SH-SY5Y (cell line): ENCODE measurements around the gene FNIP2.

Experiments
- GATA2 ChIP-seq: IDR thresholded peaks from 2 replicates; pipeline ENCODE4 v1.6.1; 2011; ENCODE audit warnings: mild to moderate bottlenecking, low read depth, low read length
- GATA3 ChIP-seq: IDR thresholded peaks from 2 replicates; pipeline ENCODE4 v1.6.1; 2011; ENCODE audit warnings: low read depth, mild to moderate bottlenecking, low read length, moderate library complexity

DNA sequence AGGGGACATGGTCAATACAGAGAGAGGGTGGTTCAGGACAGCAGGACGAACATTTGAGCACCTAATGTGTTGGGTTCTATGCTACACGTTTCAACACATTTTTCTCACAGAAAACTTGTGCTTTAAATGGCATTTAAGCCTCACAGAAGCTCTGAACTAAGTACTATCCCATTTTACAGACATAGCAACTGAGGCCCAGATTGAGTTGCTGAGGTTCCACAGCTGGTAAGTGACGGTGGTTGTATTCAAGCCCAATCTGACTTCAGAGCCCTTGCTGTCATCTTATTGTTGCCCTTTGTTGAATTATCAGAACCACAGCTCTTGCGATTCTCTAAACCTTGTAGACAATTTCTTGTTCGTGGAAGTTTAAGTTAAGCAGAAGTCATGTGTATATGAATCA is 116.7 kb downstream of the FNIP2 start:
- TF ChIP-seq GATA3: no peak
- no peak for TF ChIP-seq GATA2
